ENCODE data around the gene PAX4.
"Not testable (repeated sequence)": the region's sequence is repeated elsewhere in the genome, so short reads cannot be mapped to it uniquely, and the experiment has no call there.

The PAX4 gene

DNA sequence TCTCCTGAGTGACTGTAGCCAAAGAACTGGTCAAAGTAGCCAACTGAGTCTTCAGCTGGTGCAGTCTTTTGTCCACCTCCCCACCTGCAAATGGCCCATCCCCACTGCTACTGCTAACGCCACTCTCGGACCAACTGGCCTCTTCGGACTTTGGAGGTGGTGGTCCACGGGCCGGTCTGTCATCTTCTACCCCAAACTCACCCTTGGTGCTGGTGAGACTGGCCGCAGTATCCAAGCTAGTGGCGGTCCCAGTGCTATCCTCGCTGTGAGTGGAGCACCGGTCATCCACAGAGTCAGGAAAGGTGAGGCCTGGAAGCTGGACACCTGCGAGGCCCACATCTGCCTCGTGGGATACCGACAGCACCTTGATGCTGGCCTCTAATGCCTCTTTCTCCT, 33.3 kb downstream of the PAX4 start:
- no peak for DNase-seq

DNA sequence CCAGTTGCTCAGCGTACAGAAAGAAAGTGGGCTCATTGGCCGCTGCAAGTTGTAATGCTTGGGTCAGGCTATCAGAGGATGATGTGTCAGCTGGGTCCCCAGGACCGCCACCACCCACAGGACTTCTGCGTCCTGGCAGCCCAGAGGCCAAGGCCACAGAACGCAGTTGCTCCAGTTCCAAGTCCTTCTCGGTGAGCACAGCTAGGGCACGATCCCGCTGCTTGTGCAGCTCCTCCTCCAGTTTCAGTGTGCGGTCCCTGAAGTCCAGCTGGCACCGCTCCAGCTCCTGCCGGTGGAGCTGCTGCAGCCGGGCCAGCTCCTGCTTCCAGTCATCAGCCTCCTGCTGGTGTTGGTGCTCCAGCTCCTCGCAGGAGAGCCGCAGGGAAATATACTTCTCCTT, 35.6 kb downstream of the PAX4 start:
- DNase-seq = no peak

DNA sequence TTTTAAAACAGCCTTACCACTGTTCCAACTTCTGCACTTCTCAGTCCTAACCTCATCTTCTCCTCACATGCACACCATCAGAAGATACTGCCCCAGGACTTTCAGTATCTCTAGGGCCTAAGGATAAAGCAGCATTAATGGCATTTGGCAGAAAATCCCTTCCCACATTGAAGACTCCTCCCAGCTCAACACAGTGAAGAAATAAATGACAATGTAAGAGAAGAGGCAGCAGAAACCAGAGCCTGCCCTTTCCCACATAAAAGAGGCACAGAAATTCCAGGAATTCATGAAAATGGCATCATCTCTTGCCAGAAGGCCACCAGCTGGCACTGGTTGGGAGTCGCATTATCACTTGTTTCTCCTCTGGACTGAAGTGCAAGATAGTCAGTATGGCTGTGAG, 36.2 kb downstream of the PAX4 start:
- no peak for DNase-seq

DNA sequence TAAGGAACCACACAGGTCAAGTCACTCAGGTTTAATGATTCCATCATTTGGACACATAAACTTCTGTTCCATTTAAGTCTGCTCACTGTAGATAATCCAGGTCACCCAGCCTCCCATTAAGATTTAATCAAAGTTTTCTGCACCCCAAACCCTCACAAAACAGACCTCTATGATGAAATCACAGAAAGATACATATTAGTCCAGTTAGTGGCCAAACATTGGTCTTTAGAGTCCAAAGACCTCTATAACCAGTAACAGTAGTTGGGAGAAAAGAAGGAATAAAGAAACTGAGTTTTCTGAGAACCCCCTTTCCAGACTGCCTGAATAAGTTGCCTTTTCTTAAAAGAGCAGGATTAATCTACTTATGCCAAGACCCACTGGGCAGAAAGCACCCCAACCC, 37.3 kb downstream of the PAX4 start:
- no peak for DNase-seq

DNA sequence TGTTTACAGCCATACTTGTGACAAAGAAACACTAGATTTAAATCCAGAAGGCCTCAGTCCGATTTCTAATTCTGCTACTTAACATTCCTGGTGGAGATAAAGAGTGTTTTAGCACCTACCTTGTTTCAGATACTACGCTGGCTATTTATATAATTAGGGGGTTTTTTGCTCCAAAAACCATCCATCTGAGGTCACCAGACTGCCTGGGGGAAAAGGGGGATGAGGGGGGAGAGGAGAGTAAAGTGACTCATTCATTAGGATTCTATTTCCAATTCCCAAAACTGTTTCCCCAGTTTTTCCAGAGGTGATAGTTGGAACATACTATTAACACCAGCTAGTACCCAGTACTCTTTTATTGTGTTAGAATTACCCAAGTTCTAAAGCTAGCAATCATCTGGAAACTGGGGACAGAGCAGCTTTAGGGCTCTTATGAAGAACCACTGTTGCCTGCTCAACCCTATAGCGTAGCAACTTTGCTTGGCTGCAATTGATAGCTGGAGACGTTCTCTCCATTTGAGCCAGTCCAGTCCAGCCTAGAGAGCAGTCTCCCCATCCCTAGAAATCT, 39.1 kb downstream of the PAX4 start:
- DNase-seq = no peak

DNA sequence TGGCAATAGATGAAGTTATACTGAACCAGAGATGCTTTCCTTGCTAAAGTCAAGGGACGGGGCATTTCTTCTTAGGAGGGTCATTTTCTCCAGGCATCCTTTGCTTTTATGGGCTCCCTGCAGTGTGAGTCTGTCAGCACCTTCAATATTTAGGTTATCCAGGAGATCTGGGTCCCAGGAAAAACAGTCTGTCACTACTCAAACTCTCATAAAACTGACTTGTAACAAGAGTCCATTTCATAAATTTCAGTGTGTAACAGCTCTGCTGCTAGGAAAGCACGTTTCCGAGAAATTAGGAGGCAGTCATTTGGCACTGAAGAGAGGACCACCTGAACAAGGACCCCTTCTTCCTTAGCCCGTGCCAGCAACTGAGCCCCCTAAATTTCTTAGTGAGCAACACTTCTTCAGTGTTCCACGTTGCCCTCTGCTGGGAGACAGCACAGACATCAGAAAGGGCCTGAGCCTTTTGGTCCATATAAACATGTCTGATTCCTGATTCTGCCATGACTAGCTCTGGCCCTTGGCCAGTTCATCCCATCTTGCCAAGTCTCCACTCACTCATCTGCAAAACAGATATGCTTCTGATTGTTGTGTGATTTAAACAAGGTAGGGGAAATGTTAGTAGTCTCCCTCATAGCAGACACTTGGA, 39.8 kb downstream of the PAX4 start:
- no peak for DNase-seq

DNA sequence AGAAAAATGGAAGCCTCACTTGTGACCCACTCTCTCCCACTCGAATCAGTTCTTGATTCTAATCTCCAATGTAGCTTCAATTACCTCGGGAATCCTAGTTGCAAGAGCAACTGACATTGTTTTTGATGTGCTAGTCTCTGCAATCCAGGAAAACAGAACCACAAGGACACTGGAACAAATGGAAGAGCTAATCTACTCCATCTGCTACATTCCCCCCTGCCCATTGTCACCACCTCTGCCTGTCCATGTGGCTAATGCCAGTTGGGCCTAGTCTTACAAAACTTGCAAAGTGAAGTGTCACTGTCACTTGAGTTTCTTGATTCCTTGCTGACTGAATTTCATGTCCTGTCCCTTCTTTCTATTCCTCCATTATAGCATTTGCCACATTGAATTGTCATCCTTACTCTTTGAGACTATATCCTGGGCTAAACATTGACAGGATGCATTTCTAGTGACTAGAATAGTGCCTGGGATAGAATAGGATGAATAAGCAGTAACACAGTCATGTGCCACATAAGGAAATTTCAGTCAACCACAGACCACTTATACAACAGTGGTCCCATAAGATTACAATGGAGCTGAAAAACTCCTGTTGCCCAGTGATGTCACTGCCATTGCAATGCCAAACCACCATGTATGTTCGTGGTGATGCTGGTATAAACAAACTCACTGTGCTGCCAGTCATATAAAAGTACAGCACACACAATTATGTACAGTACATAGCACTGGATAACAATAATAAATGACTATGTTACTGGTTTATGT, 46.0 kb downstream of the PAX4 start:
- no peak for DNase-seq

DNA sequence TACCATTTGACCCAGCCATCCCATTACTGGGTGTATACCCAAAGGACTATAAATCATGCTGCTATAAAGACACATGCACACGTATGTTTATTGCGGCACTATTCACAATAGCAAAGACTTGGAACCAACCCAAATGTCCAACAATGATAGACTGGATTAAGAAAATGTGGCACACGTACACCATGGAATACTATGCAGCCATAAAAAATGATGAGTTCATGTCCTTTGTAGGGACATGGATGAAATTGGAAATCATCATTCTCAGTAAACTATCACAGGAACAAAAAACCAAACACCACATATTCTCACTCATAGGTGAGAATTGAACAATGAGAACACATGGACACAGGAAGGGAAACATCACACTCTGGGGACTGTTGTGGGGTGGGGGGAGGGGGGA, 49.9 kb downstream of the PAX4 start:
- DNase-seq = not testable (repeated sequence)

DNA sequence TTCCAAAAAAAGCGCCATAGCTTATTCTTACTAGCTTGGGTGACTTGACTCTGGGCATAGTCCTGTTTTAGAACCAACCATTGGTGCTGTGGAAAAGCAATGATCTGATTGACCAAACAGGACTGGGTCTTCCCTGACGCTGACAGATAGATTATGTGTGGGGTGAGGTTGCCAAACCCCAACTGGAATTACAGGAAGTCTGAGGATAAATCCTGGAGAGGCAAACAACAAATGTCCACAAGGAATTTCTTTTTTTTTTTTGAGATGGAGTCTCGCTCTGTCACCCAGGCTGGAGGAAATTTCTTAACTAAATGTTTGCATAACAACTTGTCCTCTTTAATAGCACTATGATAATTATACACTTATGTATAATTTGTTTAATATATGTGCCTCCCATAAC, 51.7 kb downstream of the PAX4 start:
- DNase-seq = no peak
